ENCODE results near the gene RHEX.
"Not testable (repeated sequence)": the region's sequence is repeated elsewhere in the genome, so short reads cannot be mapped to it uniquely, and the experiment has no call there.

RHEX gene

GRCh38 chr1:206059355-206059915, 6.5 kb downstream of the RHEX start:
- no peak for DNase-seq (ENCODE audit: low spot score)

- DNase-seq (ENCODE audit: low spot score) = no peak
These were observed 7.9 kb downstream of the RHEX start for GRCh38 chr1:206060844-206061243.

GRCh38 chr1:206062464-206062863, 9.5 kb downstream of the RHEX start:
- no peak for DNase-seq (ENCODE audit: low spot score)

GRCh38 chr1:206064001-206064400, 11.0 kb downstream of the RHEX start:
- not testable (repeated sequence) for DNase-seq (ENCODE audit: low spot score)

GRCh38 chr1:206064501-206064900, 11.5 kb downstream of the RHEX start:
- not testable (repeated sequence) for DNase-seq (ENCODE audit: low spot score)

GRCh38 chr1:206065547-206066145, 12.7 kb downstream of the RHEX start:
- no peak for DNase-seq (ENCODE audit: low spot score)

- no peak for DNase-seq (ENCODE audit: low spot score)
These were observed 13.7 kb downstream of the RHEX start for GRCh38 chr1:206066479-206067171.

- no peak for DNase-seq (ENCODE audit: low spot score)
These were observed 14.7 kb downstream of the RHEX start for GRCh38 chr1:206067486-206068227.

- no peak for DNase-seq (ENCODE audit: low spot score)
These were observed 15.3 kb downstream of the RHEX start for GRCh38 chr1:206068314-206068713.

- DNase-seq (ENCODE audit: low spot score) = no peak
These were observed 17.8 kb downstream of the RHEX start for GRCh38 chr1:206070627-206071304.

- no peak for DNase-seq (ENCODE audit: low spot score)
These were observed 21.9 kb downstream of the RHEX start for GRCh38 chr1:206074839-206075238.

GRCh38 chr1:206075786-206076755, 23.1 kb downstream of the RHEX start:
- DNase-seq (ENCODE audit: low spot score) = no peak

GRCh38 chr1:206079135-206079534, 26.2 kb downstream of the RHEX start:
- DNase-seq (ENCODE audit: low spot score) = no peak

- no peak for DNase-seq (ENCODE audit: low spot score)
These were observed 27.2 kb downstream of the RHEX start for GRCh38 chr1:206080026-206080820.

- DNase-seq (ENCODE audit: low spot score) = no peak
These were observed 28.9 kb downstream of the RHEX start for GRCh38 chr1:206081856-206082255.

- no peak for DNase-seq (ENCODE audit: low spot score)
These were observed 30.1 kb downstream of the RHEX start for GRCh38 chr1:206082831-206083695.

- DNase-seq (ENCODE audit: low spot score) = no peak
These were observed 30.8 kb downstream of the RHEX start for GRCh38 chr1:206083750-206084149.

GRCh38 chr1:206087091-206087490, 34.1 kb downstream of the RHEX start:
- DNase-seq (ENCODE audit: low spot score) = no peak

- DNase-seq (ENCODE audit: low spot score) = no peak
These were observed 36.4 kb downstream of the RHEX start for GRCh38 chr1:206089341-206089740.

Measured in putamen (tissue), 1 donor.